ENCODE data around the gene NBEA. TPM values are rescaled to one million over a fixed set of nuclear protein-coding genes. Genes with fewer than 3 reads are reported as not detected.

Gene NBEA
- total and polyA plus RNA-seq, 2 experiments from 2014 or later = 9.1 to 29.1 TPM

GRCh38 chr13:35498231-35498630 lies 556.2 kb downstream of the NBEA start:
- H3K27me3 ChIP-seq (ENCODE audit: insufficient read depth) = no peaks in the 10 kb centered on the region
- no peaks in the 10 kb centered on the region for H3K9me3 Mint-ChIP-seq

More at GRCh38 chr13:35498231-35498630, 556.2 kb downstream of the NBEA start:
- no peak overlapping the region for H3K4me2 ChIP-seq
- no peaks in the 10 kb centered on the region for H3K79me2 ChIP-seq (replicated peaks; ENCODE audit: insufficient read depth)
- H4K20me1 ChIP-seq (replicated peaks; ENCODE audit: insufficient read depth) = no peaks in the 10 kb centered on the region
- no peak for TF ChIP-seq JUNB (IDR thresholded peaks at IDR 0.05; ENCODE audit: unreplicated experiment)
- TF ChIP-seq REST (IDR thresholded peaks at IDR 0.05; ENCODE audit: unreplicated experiment) = no peak
- no peak for TF ChIP-seq CTCF (conservative IDR thresholded peaks at IDR 0.05; ENCODE audit: low read depth in 2 of 2)
- no peak for TF ChIP-seq ZNF331 (CRISPR knock-in tag; IDR thresholded peaks at IDR 0.05; ENCODE audit: low read depth)
- TF ChIP-seq ZNF114 (CRISPR knock-in tag; IDR thresholded peaks at IDR 0.05) = no peak
- no peak for TF ChIP-seq EZH2 (IDR thresholded peaks at IDR 0.05; ENCODE audit: low read depth, unreplicated experiment)
- no peak for TF ChIP-seq ZNF462 (CRISPR knock-in tag; IDR thresholded peaks at IDR 0.05)
- TF ChIP-seq STAT1 (IDR thresholded peaks at IDR 0.05; ENCODE audit: unreplicated experiment) = no peak
- TF ChIP-seq NANOG (IDR thresholded peaks at IDR 0.05; ENCODE audit: borderline replicate concordance) = no peak
- TF ChIP-seq ETS1 (IDR thresholded peaks at IDR 0.05) = no peak
- TF ChIP-seq CREB1 (CRISPR knock-in tag; IDR thresholded peaks at IDR 0.05; ENCODE audit: low read depth) = no peak
- TF ChIP-seq POLR2AphosphoS5 (IDR thresholded peaks at IDR 0.05; ENCODE audit: low read depth) = no peak
- TF ChIP-seq EZH2phosphoT487 (IDR thresholded peaks at IDR 0.05; ENCODE audit: unreplicated experiment) = no peak
- no peak for DNase-seq (ENCODE audit: low spot score)
- H3K4me1 ChIP-seq (ENCODE audit: insufficient read depth) = no peaks in the 10 kb centered on the region; the same call in 1 of the 2 replicates
- H3K27me3 Mint-ChIP-seq (ENCODE audit: insufficient read depth, low read depth, poor library complexity) = peaks cover 1% of the 10 kb centered on the region
- H2AFZ ChIP-seq = no peak overlapping the region
- no peaks in the 10 kb centered on the region for H3K9me2 ChIP-seq (ENCODE audit: insufficient read depth)
- no peaks in the 10 kb centered on the region for H3F3A ChIP-seq (replicated peaks; ENCODE audit: low read depth)
- H3K36me3 ChIP-seq (ENCODE audit: insufficient read depth) = no peaks in the 10 kb centered on the region
- H3K4me3 Mint-ChIP-seq = no peak overlapping the region
- H3K4me3 ChIP-seq = no peak overlapping the region
- no peaks in the 10 kb centered on the region for H3K36me3 Mint-ChIP-seq (ENCODE audit: low read depth)
- no peak overlapping the region for H3K27ac ChIP-seq (ENCODE audit: low read depth)
- ATAC-seq = no peak
- no peak overlapping the region for H3K27ac Mint-ChIP-seq
- H3K4me1 Mint-ChIP-seq = peaks cover 14% of the 10 kb centered on the region; the same call in 2 of the 3 replicates

Data from GM23338 (cell line).